Measurements from ENCODE around the gene RASIP1. TPM values are rescaled to one million over a fixed set of nuclear protein-coding genes. Genes with fewer than 3 reads are reported as not detected.

The RASIP1 gene
- total RNA-seq, 1 donor = 2.6 TPM

- TF ChIP-seq CTCF (IDR thresholded peaks at IDR 0.05; ENCODE audit: insufficient read depth, low read depth, low read length) = no peak
- DNase-seq (ENCODE audit: low read depth) = peak; percentile 91
- H3K4me3 ChIP-seq (ENCODE audit: low read depth, low read length) = peak within 1 kb of the TSS; percentile 77
Measured at GRCh38 chr19:48746738-48747575, 6.5 kb upstream of the RASIP1 start, which contains the start of gene IZUMO1. TSS of gene IZUMO1 (minus strand) at chr19:48746909. CDS start at chr19:48745859, 1,050 bp downstream.

DNA sequence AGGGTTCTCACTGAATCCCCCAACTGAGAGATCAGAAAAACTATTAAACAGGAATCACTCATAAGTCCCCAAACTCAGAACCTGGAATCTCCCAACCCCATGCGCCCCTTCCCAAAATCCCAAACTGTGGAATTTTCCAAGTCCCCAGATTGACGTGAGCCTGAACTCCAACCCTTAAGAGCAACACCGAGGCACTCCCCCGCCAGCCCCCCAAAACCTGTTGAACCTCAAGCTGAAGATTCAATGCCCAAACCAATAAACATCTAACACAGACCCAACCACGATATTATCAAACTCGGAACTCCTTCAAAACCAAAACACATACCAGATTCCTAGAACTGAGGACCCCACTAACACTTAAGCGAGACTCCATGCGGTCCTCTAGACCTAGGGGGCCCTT is 5.7 kb upstream of the RASIP1 start:
- TF ChIP-seq CTCF (IDR thresholded peaks at IDR 0.05; ENCODE audit: insufficient read depth, low read depth, low read length) = no peak
- H3K4me3 ChIP-seq (ENCODE audit: low read depth, low read length) = no peak overlapping the region
- no peak for DNase-seq (ENCODE audit: low read depth)

GRCh38 chr19:48745208-48745995 is 5.0 kb upstream of the RASIP1 start:
- DNase-seq (ENCODE audit: low read depth) = peak; percentile 66
- no peak for TF ChIP-seq CTCF (IDR thresholded peaks at IDR 0.05; ENCODE audit: insufficient read depth, low read depth, low read length)
- H3K4me3 ChIP-seq (ENCODE audit: low read depth, low read length) = no peak overlapping the region

- DNase-seq (ENCODE audit: low read depth) = no peak
Measured at GRCh38 chr19:48742096-48742495, 1.7 kb upstream of the RASIP1 start.

GRCh38 chr19:48741129-48741999 is 954 bp upstream of the RASIP1 start:
- TF ChIP-seq CTCF (IDR thresholded peaks at IDR 0.05; ENCODE audit: insufficient read depth, low read depth, low read length) = no peak
- no peak for DNase-seq (ENCODE audit: low read depth)
- H3K4me3 ChIP-seq (ENCODE audit: low read depth, low read length) = no peak overlapping the region

More at GRCh38 chr19:48742096-48742495, 1.7 kb upstream of the RASIP1 start:
- no peak for TF ChIP-seq CTCF (IDR thresholded peaks at IDR 0.05; ENCODE audit: insufficient read depth, low read depth, low read length)
- H3K4me3 ChIP-seq (ENCODE audit: low read depth, low read length) = no peak overlapping the region
